Smooth muscle cell (in vitro differentiated cells): ENCODE data around the gene SH3GL1. TPM values are rescaled to one million over a fixed set of nuclear protein-coding genes. Genes with fewer than 3 reads are reported as not detected.

Experiments used
- DNase-seq: peaks from one replicate; lab custom pipeline; 2025; ENCODE audit not compliant: unreplicated experiment; lab: John Stamatoyannopoulos, UW
- H2AFZ ChIP-seq: fragments of 200-600 bp; sonication (generic); 2 replicates; pipeline ENCODE4 v1.6.0; 2016; ENCODE audit warnings: antibody characterized with exemption, low read depth, mild to moderate bottlenecking
- H3F3A ChIP-seq: fragments of 200-600 bp; sonication (generic); 2 replicates; pipeline ENCODE4 v1.6.0; 2017; ENCODE audit warnings: antibody characterized with exemption, low read depth
- H3K27ac ChIP-seq: fragments of 200-600 bp; sonication (generic); 2 replicates; pipeline ENCODE4 v1.5.1; 2016; ENCODE audit warnings: low read depth, mild to moderate bottlenecking
- H3K27me3 ChIP-seq: fragments of 200-600 bp; sonication (generic); 2 replicates; pipeline ENCODE4 v1.6.1; 2016; ENCODE audit warnings: low read depth, mild to moderate bottlenecking
- H3K36me3 ChIP-seq: fragments of 200-600 bp; sonication (generic); 2 replicates; pipeline ENCODE4 v1.5.1; 2016; ENCODE audit warnings: low read depth
- H3K4me1 ChIP-seq: fragments of 200-600 bp; sonication (generic); 2 replicates; pipeline ENCODE4 v1.5.1; 2016; ENCODE audit warnings: low read depth
- H3K4me2 ChIP-seq: fragments of 200-600 bp; sonication (generic); 2 replicates; pipeline ENCODE4 v1.6.0; 2016; ENCODE audit warnings: mild to moderate bottlenecking
- H3K4me3 ChIP-seq: fragments of 200-600 bp; sonication (generic); 2 replicates; pipeline ENCODE4 v1.5.1; 2016; ENCODE audit warnings: mild to moderate bottlenecking
- H3K79me2 ChIP-seq: fragments of 200-600 bp; sonication (generic); 2 replicates; pipeline ENCODE4 v1.6.0; 2016; ENCODE audit warnings: low read depth, mild to moderate bottlenecking
- H3K9ac ChIP-seq: fragments of 200-600 bp; sonication (generic); 2 replicates; pipeline ENCODE4 v1.6.0; 2016; ENCODE audit warnings: low read depth
- H3K9me3 ChIP-seq: fragments of 200-600 bp; sonication (generic); replicated peaks from 2 replicates; pipeline ENCODE4 v1.5.1; 2016; ENCODE audit warnings: low read depth
- H4K20me1 ChIP-seq: fragments of 200-600 bp; sonication (generic); 2 replicates; pipeline ENCODE4 v1.6.0; 2016; ENCODE audit warnings: low read depth
- WGBS: methylation state at CpG from one replicate; pipeline ENCODE4 v1.1.7; 2016; ENCODE audit warnings: low lambda C conversion rate; 5-methylcytosine and 5-hydroxymethylcytosine counted together
- polyA plus RNA-seq: library from polyadenylated mRNA; unstranded; fragments of >200 nt; fragmentation: Nextera tagmentation; extraction: Ambion mirVana; gene quantifications from 2 replicates; pipeline ENCODE4 v1.2.1, GENCODE V29; 2016
- total RNA-seq: library from RNA; depleted of rRNA; stranded (reverse); fragments of >200 nt; gene quantifications from 2 replicates; pipeline ENCODE4 v1.2.3, GENCODE V29; 2014
- TF ChIP-seq, protein P1 (sequence below): fragments of 200-600 bp; sonication (generic); IDR thresholded peaks from 2 replicates; pipeline ENCODE4 v1.5.1; 2017; ENCODE audit warnings: borderline replicate concordance, mild to moderate bottlenecking, antibody characterized with exemption; ENCODE audit not compliant: insufficient read depth, poor library complexity, severe bottlenecking

Gene SH3GL1
- total and polyA plus RNA-seq, 2 experiments from 2014 or later, result 52.9 to 120 TPM

DNA sequence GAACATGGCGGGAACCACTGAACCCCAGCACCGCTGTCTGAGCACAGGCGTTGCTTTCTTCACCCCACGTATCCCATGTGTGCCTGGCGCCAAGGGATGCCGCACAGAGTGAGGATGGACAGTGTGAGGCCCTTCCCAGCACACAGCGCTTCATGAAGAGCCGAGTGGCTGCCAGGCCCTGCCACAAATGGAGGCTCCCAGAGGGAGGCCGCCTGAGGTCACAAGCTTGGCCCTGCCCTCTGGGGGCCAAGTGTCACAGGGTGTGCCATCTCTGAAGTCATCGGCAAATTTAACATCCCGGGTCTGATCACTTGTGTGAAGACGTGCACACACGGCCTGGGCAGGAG is 32.6 kb downstream of the SH3GL1 start:
- H3K27ac ChIP-seq, result peak overlapping the region; percentile 7
- H4K20me1 ChIP-seq, result peaks cover 91% of the 10 kb centered on the region
- H2AFZ ChIP-seq, result no peak overlapping the region
- H3K36me3 ChIP-seq, result no peaks in the 10 kb centered on the region
- no peak for DNase-seq
- no peak overlapping the region for H3K4me2 ChIP-seq
- H3K27me3 ChIP-seq, result no peaks in the 10 kb centered on the region
- H3K4me3 ChIP-seq, result no peak overlapping the region
- H3K9me3 ChIP-seq, result no peaks in the 10 kb centered on the region
- peaks cover 9% of the 10 kb centered on the region for H3F3A ChIP-seq
- no peak overlapping the region for H3K9ac ChIP-seq
- WGBS, result 97% methylated on average over 13 of the region's 13 CpGs
- H3K79me2 ChIP-seq, result peaks cover 64% of the 10 kb centered on the region
- TF ChIP-seq, protein P1, sequence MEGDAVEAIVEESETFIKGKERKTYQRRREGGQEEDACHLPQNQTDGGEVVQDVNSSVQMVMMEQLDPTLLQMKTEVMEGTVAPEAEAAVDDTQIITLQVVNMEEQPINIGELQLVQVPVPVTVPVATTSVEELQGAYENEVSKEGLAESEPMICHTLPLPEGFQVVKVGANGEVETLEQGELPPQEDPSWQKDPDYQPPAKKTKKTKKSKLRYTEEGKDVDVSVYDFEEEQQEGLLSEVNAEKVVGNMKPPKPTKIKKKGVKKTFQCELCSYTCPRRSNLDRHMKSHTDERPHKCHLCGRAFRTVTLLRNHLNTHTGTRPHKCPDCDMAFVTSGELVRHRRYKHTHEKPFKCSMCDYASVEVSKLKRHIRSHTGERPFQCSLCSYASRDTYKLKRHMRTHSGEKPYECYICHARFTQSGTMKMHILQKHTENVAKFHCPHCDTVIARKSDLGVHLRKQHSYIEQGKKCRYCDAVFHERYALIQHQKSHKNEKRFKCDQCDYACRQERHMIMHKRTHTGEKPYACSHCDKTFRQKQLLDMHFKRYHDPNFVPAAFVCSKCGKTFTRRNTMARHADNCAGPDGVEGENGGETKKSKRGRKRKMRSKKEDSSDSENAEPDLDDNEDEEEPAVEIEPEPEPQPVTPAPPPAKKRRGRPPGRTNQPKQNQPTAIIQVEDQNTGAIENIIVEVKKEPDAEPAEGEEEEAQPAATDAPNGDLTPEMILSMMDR, result no peak
- H3K4me1 ChIP-seq, result peaks cover 19% of the 10 kb centered on the region

DNA sequence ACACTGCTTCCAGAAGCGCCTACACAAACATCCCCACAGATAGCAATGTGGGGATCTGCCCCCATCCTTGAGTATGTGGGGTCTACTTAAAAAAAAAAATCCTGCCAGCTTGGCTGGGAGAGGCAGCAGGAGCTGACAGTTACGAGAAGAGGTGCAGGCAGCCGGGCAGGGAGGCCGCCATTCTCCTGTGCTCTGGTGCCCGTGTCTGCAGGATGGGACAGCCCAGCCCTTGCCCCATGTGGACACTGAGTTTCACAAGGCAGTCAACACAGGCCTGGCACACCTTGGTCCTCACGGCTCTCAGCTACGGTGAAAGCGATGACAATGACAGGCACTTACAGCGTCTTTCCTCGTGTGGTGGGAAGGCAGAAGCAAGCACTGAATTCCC is 33.0 kb downstream of the SH3GL1 start:
- WGBS, result 91% methylated on average over 10 of the region's 10 CpGs
- Histone ChIP-seq H3K27ac (no peak overlapping the region), H3K9me3 (no peaks in the 10 kb centered on the region), H3K9ac (no peak overlapping the region), H3F3A (peaks cover 4% of the 10 kb centered on the region), H3K27me3 (no peaks in the 10 kb centered on the region), H2AFZ (no peak overlapping the region), H3K4me2 (no peak overlapping the region), H4K20me1 (peaks cover 89% of the 10 kb centered on the region), H3K36me3 (no peaks in the 10 kb centered on the region), H3K79me2 (peaks cover 59% of the 10 kb centered on the region), H3K4me1 (peaks cover 19% of the 10 kb centered on the region), H3K4me3 (no peak overlapping the region)
- TF ChIP-seq, protein P1, result no peak
- DNase-seq, result no peak

DNA sequence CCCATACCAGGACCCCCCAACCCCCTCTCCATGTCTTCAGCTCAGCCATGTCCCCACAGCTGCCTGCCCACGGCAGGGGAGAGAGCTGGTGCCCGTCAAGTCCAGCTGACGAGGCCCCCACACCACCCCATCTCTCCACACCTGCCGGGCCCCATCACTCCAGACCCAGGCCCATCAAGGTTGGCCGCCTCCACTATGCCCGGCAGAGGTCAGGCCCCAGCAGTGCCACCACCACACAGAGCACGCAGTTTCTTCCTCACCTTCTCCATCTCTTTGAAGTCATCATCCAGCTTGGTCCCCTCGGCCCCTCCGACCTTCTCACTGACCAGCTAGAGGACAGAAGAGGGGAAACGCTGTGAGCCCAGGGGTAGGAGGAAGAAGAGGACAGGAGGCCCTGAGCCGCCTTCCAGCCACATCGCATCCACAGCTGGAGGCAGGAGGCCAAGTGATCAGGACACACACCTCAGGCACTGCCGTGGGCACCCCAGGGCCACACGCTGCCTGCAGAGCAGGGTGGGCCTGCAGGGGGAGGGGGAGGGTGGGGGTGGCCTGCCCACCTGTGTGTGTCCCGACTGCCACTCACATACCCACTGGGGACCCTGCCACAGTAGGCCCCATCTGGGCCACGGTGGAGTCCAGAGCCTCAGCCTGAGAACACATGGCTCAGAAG is 33.5 kb downstream of the SH3GL1 start:
- H3K79me2 ChIP-seq, result peaks cover 54% of the 10 kb centered on the region

More for the DNA sequence above, 33.5 kb downstream of the SH3GL1 start:
- Histone ChIP-seq H3K4me1 (peaks cover 19% of the 10 kb centered on the region), H3K36me3 (no peaks in the 10 kb centered on the region), H4K20me1 (peaks cover 89% of the 10 kb centered on the region), H3K9ac (no peak overlapping the region), H3K27me3 (no peaks in the 10 kb centered on the region), H3K27ac (no peak overlapping the region), H3K4me3 (no peak overlapping the region), H3F3A (no peaks in the 10 kb centered on the region), H3K9me3 (no peaks in the 10 kb centered on the region), H2AFZ (no peak overlapping the region), H3K4me2 (no peak overlapping the region)
- TF ChIP-seq, protein P1, result no peak
- WGBS, result 95% methylated on average over 16 of the region's 16 CpGs
- no peak for DNase-seq
